Esophagus muscularis mucosa (tissue), 4 donors: Measurements from ENCODE around the gene RNF220. TPM values are rescaled to one million over a fixed set of nuclear protein-coding genes. Genes with fewer than 3 reads are reported as not detected.

Experiments used
- DNase-seq: peaks from one replicate; pipeline ENCODE4 v3.0.0-alpha.2; 2017; ENCODE audit errors: extremely low spot score
- H3K27ac ChIP-seq, 4 donors: fragments of 200-600 bp; sonication (generic); replicated peaks in 1 of 4; 1 replicate in 3 of 4; 2 replicates in 1 of 4; pipeline ENCODE4 v1.5.1; 2016 to 2019; ENCODE audit warnings: mild to moderate bottlenecking in 1 of 4
- H3K27me3 ChIP-seq, 4 donors: fragments of 200-600 bp; sonication (generic); one replicate each; pipeline versions ENCODE4 v1.5.1 to v1.6.0; 2016 to 2019
- H3K36me3 ChIP-seq, 4 donors: fragments of 200-600 bp; sonication (generic); one replicate each; pipeline ENCODE4 v1.5.1; 2016 to 2019
- H3K4me1 ChIP-seq, 4 donors: fragments of 200-600 bp; sonication (generic); one replicate each; pipeline ENCODE4 v1.5.1; 2016 to 2019
- H3K4me3 ChIP-seq, 4 donors: fragments of 200-600 bp; sonication (generic); 1 replicate in 2 of 4; 2 replicates in 2 of 4; pipeline ENCODE4 v1.5.1; 2016 to 2019; ENCODE audit warnings: mild to moderate bottlenecking in 4 of 4, moderate library complexity in 1 of 4
- H3K9me3 ChIP-seq, 4 donors: fragments of 200-600 bp; sonication (generic); 1 replicate in 3 of 4; 2 replicates in 1 of 4; pipeline ENCODE4 v1.5.1; 2016 to 2019
- EP300 ChIP-seq: sonication (generic); formaldehyde crosslinking; IDR thresholded peaks from one replicate; pipeline ENCODE4 v1.6.1; 2017; ENCODE audit warnings: antibody characterized with exemption
- POLR2A ChIP-seq: fragments of 450-650 bp; IDR thresholded peaks from one replicate; pipeline ENCODE4 v1.6.1; 2017; ENCODE audit warnings: antibody characterized with exemption, moderate library complexity, mild to moderate bottlenecking, low read depth
- POLR2AphosphoS5 ChIP-seq, 2 donors: sonication (generic); formaldehyde crosslinking; IDR thresholded peaks; one replicate each; pipeline ENCODE4 v1.6.1; 2017; ENCODE audit warnings: antibody characterized with exemption in 2 of 2
- WGBS: methylation state at CpG from one replicate; pipeline ENCODE4 v1.1.5; 2018; 5-methylcytosine and 5-hydroxymethylcytosine counted together
- intact Hi-C: fragments of 100-400 bp; cut with DNase I; formaldehyde crosslinking; loops from one replicate; pipeline ENCODE4 v1.15.1; 2023
- total RNA-seq, 4 donors: library from RNA; depleted of rRNA; stranded (reverse); fragments of >200 nt; gene quantifications; one replicate each; pipeline versions ENCODE4 v1.1.0 to v1.2.1, GENCODE V29; 2016
- TF ChIP-seq, protein P1 (sequence below), 3 experiments: fragments of 200-600 bp in 2 of 3; fragments of 450-650 bp in 1 of 3; sonication (generic) in 2 of 3; IDR thresholded peaks; one replicate each; pipeline ENCODE4 v1.5.1; 2017 to 2019; ENCODE audit warnings: antibody characterized with exemption in 3 of 3, mild to moderate bottlenecking in 2 of 3, moderate library complexity in 1 of 3

RNF220 gene
- total RNA-seq, 4 donors from 2014 or later: 112 to 157 (median 126) TPM

DNA sequence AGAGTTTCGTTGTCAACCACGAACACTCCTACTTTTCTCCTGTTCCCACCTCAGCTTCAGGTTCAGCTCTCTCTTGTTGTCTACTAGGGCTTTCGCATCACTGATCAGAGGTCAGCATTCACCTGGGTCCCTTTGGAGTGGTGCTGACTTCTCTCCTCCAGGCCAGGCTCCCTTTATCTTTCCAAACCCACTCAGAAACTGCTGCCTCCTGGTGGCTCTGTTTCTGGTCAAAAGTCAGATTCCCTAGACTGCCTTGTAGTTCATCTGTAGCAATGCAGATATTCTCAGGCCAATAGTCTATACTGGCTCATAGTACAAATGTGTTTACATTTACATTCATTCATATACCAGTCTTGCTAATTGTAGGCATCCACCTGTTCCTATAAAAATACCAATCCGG lies 43.6 kb upstream of the RNF220 start:
- DNase-seq: no peak
- intact Hi-C loops: no loop called here
- Histone ChIP-seq H3K4me3 (no peak overlapping the region), H3K9me3 (no peaks in the 10 kb centered on the region), H3K4me1 (no peaks in the 10 kb centered on the region), H3K36me3 (no peaks in the 10 kb centered on the region), H3K27ac (no peak overlapping the region), H3K27me3 (peaks cover 0 to 10% (median 0%) of the 10 kb centered on the region in 4 donors)
- no peak for TF ChIP-seq EP300
- TF ChIP-seq, protein P1, sequence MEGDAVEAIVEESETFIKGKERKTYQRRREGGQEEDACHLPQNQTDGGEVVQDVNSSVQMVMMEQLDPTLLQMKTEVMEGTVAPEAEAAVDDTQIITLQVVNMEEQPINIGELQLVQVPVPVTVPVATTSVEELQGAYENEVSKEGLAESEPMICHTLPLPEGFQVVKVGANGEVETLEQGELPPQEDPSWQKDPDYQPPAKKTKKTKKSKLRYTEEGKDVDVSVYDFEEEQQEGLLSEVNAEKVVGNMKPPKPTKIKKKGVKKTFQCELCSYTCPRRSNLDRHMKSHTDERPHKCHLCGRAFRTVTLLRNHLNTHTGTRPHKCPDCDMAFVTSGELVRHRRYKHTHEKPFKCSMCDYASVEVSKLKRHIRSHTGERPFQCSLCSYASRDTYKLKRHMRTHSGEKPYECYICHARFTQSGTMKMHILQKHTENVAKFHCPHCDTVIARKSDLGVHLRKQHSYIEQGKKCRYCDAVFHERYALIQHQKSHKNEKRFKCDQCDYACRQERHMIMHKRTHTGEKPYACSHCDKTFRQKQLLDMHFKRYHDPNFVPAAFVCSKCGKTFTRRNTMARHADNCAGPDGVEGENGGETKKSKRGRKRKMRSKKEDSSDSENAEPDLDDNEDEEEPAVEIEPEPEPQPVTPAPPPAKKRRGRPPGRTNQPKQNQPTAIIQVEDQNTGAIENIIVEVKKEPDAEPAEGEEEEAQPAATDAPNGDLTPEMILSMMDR (IDR thresholded peaks at IDR 0.05): no peak
- no peak for TF ChIP-seq POLR2AphosphoS5 (IDR thresholded peaks at IDR 0.05)
- no peak for TF ChIP-seq POLR2A
- WGBS: 81% methylated on average over 4 of the region's 4 CpGs

DNA sequence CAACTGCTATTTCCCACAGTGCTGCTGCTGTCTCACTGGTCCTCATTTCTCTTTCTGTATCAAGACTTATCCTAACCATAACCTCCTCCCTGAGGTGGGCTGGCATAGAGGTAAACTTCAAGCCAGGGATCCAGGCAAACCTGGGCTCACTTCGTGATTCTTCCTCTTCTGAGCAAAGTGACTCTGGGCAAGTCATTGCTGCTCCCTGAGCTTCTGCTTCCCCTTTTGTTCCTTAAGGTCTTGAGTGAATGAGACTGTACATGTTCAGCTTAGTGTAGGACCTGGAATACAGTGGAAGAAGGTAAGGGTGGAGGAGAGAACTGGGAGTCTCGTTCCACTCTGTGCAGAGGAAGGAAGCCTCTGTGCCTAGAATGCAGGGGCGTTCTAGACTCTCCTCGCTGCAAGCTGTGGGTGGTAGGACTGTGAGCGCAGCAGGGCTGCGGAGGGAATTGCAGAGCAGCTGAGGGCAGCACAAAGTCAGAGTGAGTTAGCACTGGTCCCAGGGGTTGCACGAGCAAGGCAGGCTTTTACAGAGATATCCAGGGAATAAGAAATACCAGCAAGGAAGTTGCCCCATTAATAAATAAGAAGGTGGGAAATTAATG lies 38.6 kb upstream of the RNF220 start:
- Histone ChIP-seq H3K4me3 (no peak overlapping the region), H3K4me1 (no peaks in the 10 kb centered on the region), H3K27me3 (peaks cover 0 to 10% (median 0%) of the 10 kb centered on the region in 4 donors), H3K27ac (no peak overlapping the region), H3K36me3 (no peaks in the 10 kb centered on the region), H3K9me3 (no peaks in the 10 kb centered on the region)
- no peak for TF ChIP-seq POLR2A
- TF ChIP-seq EP300: no peak
- TF ChIP-seq, protein P1 (IDR thresholded peaks at IDR 0.05): no peak
- TF ChIP-seq POLR2AphosphoS5 (IDR thresholded peaks at IDR 0.05): no peak
- 98% methylated on average over 7 of the region's 7 CpGs for WGBS
- DNase-seq: no peak
- intact Hi-C loops: no loop called here

DNA sequence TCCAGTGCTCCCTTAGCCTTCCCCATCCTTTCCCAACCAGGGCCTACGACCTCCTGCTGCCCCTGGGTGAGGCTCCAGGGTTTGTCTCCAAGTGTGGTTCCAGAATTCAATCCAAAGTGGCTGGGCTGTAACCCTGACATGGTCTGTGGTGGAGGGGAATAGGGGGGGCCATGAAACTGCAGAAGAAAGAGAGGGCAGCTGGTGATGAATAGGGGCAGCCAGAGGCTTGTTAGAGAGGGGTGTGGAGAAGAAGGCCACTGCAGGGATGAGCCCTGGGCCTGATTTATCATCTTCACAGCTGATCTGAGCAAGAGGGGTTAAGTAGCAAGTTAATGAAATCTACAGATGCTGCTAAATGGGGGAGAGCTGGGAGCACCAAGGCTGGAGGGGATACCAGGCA lies 37.1 kb upstream of the RNF220 start:
- no peak for TF ChIP-seq POLR2AphosphoS5 (IDR thresholded peaks at IDR 0.05)
- TF ChIP-seq, protein P1 (IDR thresholded peaks at IDR 0.05): no peak
- no peak for TF ChIP-seq EP300
- TF ChIP-seq POLR2A: no peak
- no peak overlapping the region for H3K27ac ChIP-seq
- DNase-seq: no peak
- H3K9me3 ChIP-seq: no peaks in the 10 kb centered on the region
- 86% methylated on average over 1 of the region's 1 CpG for WGBS
- intact Hi-C loops: no loop called here
- no peaks in the 10 kb centered on the region for H3K4me1 ChIP-seq
- H3K36me3 ChIP-seq: no peaks in the 10 kb centered on the region
- no peak overlapping the region for H3K4me3 ChIP-seq
- peaks cover 0 to 10% (median 0%) of the 10 kb centered on the region in 4 donors for H3K27me3 ChIP-seq

DNA sequence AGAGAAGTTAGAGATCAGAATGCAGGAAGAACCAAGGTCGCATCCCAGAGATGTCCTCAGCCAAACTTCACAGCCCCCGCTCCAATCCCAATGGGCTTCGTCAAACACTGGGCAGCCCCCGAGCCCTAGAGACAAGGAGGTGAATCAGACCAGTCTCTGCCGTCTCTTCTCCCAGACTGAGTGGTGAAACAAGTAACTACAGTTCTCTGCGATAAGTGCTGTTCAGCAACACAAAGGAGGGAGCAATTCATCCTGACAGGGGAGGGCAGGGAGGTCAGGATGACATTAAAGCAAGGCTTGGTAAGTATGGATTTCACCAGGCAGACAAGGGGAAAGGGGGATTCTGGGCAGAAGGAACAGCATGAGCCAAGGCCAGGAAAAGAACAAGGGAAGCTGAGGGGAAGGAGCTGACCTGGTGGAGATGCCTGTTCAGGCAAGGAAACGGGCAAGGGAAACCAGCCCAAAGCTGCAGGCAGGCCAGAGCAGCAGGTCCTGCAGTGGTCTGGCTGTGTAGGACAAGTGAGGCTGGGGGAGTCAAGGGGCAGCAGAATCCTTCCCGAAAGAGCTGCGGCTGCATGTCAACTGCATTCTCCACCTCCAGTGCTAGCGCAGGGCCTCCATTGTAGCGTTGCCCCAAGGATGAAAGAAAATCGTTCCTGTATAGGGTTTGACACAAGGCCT lies 36.4 kb upstream of the RNF220 start:
- H3K4me3 ChIP-seq: no peak overlapping the region
- no peaks in the 10 kb centered on the region for H3K4me1 ChIP-seq
- H3K36me3 ChIP-seq: no peaks in the 10 kb centered on the region
- no peaks in the 10 kb centered on the region for H3K9me3 ChIP-seq
- no peak overlapping the region for H3K27ac ChIP-seq
- DNase-seq: no peak
- TF ChIP-seq EP300: no peak
- TF ChIP-seq, protein P1 (IDR thresholded peaks at IDR 0.05): no peak
- peaks cover 0 to 10% (median 0%) of the 10 kb centered on the region in 4 donors for H3K27me3 ChIP-seq
- intact Hi-C loops: no loop called here
- WGBS: 88% methylated on average over 12 of the region's 12 CpGs

DNA sequence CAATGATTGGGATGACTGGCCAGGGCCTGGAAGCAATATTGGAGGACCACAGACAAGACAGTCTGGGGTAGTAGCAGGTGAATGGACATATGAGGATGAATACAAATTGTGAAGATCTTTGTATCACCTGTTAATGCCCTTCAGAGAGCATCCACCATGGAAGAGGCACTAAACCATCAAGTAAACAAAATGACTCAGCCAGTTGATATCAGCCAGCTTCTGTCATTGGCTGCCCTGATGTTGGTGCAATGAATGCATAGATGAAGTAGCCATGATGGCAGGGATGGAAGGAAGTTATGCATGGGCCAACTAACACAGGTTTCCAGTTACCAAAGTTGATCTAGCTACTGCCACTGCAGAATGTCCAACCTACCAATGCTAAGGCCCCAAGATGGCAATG lies 33.8 kb upstream of the RNF220 start:
- DNase-seq: no peak
- intact Hi-C loops: no loop called here
- no peaks in the 10 kb centered on the region for H3K36me3 ChIP-seq
- TF ChIP-seq, protein P1 (IDR thresholded peaks at IDR 0.05): no peak
- TF ChIP-seq EP300 (no peak), POLR2A (no peak), POLR2AphosphoS5 (IDR thresholded peaks at IDR 0.05) (no peak)
- H3K9me3 ChIP-seq: no peaks in the 10 kb centered on the region
- peaks cover 0 to 3% (median 0%) of the 10 kb centered on the region in 4 donors for H3K27me3 ChIP-seq
- H3K4me1 ChIP-seq: no peaks in the 10 kb centered on the region
- no peak overlapping the region for H3K27ac ChIP-seq
- no peak overlapping the region for H3K4me3 ChIP-seq
